Measurements from ENCODE around the gene XRN2. TPM values are rescaled to one million over a fixed set of nuclear protein-coding genes. Genes with fewer than 3 reads are reported as not detected.

The XRN2 gene
- total and polyA plus RNA-seq, 12 donors: 12.9 to 89.6 (median 65.5) TPM

DNA sequence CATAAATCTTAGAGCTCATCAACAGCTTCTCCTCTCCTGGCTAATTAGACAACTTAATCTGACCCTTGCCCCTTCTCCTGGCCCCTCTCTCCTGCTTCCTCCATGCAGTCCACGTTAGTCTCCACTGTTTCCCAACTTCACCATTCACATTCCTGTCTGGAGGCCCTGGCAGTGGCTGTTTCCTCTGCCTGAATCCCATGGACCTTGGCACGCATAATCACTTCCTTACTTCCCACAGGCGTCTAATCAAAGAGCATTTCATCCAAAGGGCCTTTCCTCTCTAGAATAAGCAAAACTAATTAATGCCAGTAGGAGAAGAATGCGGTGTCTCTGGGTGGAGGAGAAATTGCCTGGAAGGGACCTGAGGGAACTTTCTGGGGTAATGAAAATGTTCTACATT lies 16.4 kb upstream of the XRN2 start:
- intact Hi-C loops (cut with DNase I): no loop called here
- Histone ChIP-seq H3K4me1 (replicated peaks in 1 of 2) (no peaks in the 10 kb centered on the region), H3K9me3 (replicated peaks in 1 of 3) (no peaks in the 10 kb centered on the region), H3K27me3 (no peaks in the 10 kb centered on the region), H3K27ac (no peak overlapping the region), H3K36me3 (replicated peaks in 1 of 2) (no peaks in the 10 kb centered on the region), H3K4me3 (no peak overlapping the region)
- TF ChIP-seq POLR2A (IDR thresholded peaks at IDR 0.05): no peak
- no peak for TF ChIP-seq CTCF (IDR thresholded peaks at IDR 0.05)
- 63 to 73% (median 67%) methylated on average over 4 of the region's 4 CpGs for WGBS, 4 donors
- DNase-seq: no peak

DNA sequence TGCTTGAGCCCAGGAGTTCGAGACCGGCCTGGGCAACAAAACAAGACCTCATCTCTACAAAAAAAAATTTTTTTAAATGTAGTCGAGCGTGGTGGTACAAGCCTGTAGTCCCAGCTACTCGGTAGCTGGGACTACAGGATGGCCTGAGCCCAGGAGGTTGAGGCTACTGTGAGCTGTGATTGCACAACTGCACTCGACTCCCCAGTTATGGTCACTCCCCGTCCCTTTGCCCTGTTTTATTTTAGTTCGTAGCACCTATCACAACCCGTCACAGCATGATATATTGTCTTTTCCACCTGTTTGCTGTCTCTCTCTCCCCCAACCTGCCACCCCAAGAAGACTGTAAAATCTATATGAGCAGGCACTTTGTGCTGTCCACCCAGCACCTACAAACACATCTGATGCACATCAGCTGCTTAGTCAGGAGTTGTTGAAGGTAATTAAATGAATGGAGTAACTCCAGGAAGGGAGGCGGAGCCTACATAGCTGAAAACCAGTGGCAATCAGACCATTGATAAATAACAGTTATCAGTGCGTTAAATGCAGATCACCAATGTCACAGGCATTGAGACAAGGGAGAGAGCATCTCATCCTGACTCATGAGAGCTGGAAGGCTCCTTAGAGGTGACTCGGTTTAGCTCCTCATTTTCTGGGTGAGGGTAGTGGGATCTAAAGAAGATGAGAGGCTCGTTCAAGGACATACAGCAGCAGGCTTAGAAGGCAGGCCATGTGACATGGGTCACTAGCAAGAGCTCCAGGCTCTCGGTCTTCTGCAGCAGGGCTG lies 14.4 kb upstream of the XRN2 start:
- 71 to 77% (median 75%) methylated on average over 14 of the region's 14 CpGs for WGBS, 4 donors
- no peak for DNase-seq
- H3K9me3 ChIP-seq (replicated peaks in 1 of 3): no peaks in the 10 kb centered on the region
- H3K4me1 ChIP-seq (replicated peaks in 1 of 2): no peaks in the 10 kb centered on the region
- intact Hi-C loops (cut with DNase I): no loop called here
- H3K27ac ChIP-seq: no peak overlapping the region
- H3K27me3 ChIP-seq: peaks cover 3% of the 10 kb centered on the region
- H3K36me3 ChIP-seq (replicated peaks in 1 of 2): no peaks in the 10 kb centered on the region
- no peak overlapping the region for H3K4me3 ChIP-seq
- no peak for TF ChIP-seq POLR2A (IDR thresholded peaks at IDR 0.05)
- no peak for TF ChIP-seq CTCF (IDR thresholded peaks at IDR 0.05)

DNA sequence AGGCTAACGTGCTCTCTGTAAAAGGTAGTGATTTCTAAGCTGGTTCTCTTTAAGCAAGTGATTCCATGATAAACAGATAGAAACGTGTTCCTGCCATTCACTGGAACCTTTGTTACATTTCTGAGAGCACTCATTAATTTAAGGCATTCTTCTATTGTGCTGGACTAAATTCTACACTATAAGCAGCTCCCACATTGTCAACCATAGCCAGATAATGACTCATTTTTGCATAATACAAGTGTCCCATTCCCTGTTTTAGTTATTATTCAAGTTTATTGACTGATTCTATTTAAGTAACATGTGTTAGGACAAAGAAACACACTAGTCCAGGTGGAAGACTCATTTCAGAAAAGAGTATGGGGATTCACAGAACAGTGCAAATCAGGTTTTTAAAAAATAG lies 13.5 kb upstream of the XRN2 start:
- WGBS, 4 donors: 16 to 53% (median 34%) methylated on average over 2 of the region's 2 CpGs
- Histone ChIP-seq H3K27me3 (peaks cover 5% of the 10 kb centered on the region), H3K9me3 (replicated peaks in 1 of 3) (no peaks in the 10 kb centered on the region), H3K4me3 (no peak overlapping the region), H3K27ac (no peak overlapping the region), H3K4me1 (replicated peaks in 1 of 2) (no peaks in the 10 kb centered on the region), H3K36me3 (replicated peaks in 1 of 2) (no peaks in the 10 kb centered on the region)
- no peak for DNase-seq
- no peak for TF ChIP-seq CTCF (IDR thresholded peaks at IDR 0.05)
- no peak for TF ChIP-seq POLR2A (IDR thresholded peaks at IDR 0.05)
- intact Hi-C loops (cut with DNase I): no loop called here

DNA sequence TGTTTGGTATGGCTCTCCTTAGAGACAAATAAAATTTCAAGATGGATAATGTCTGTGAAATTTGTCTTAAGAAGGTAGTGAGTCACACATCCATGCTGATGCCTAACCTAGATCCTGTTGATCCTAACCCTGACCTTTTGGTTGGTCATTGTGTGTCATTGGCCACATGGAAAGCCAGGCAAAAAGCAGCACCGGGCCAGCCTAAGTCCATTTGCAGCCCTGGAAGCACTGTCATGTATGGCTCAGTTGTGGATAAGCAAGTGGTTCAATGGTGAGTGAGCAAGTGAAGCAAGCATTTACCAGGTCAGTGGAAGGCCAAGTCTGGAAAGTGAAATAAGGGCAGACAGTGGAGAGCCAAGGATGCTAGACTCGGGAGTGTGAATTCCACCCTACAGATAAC lies 12.1 kb upstream of the XRN2 start:
- intact Hi-C loops (cut with DNase I): no loop called here
- H3K4me1 ChIP-seq (replicated peaks in 1 of 2): no peaks in the 10 kb centered on the region
- H3K27ac ChIP-seq: no peak overlapping the region
- TF ChIP-seq POLR2A (IDR thresholded peaks at IDR 0.05) (no peak), CTCF (IDR thresholded peaks at IDR 0.05) (no peak)
- no peak for DNase-seq
- H3K36me3 ChIP-seq (replicated peaks in 1 of 2): no peaks in the 10 kb centered on the region
- H3K27me3 ChIP-seq: peaks cover 5% of the 10 kb centered on the region
- 43 to 61% (median 53%) methylated on average over 2 of the region's 2 CpGs for WGBS, 4 donors
- no peaks in the 10 kb centered on the region for H3K9me3 ChIP-seq (replicated peaks in 1 of 3)
- H3K4me3 ChIP-seq: no peak overlapping the region

Measured in adrenal gland (tissue), 12 donors.